Hematopoietic multipotent progenitor cell treated with erythropoietin and hydrocortisone succinate and interleukin-3 and kit ligand, for 17 days (in vitro differentiated cells): ENCODE measurements around the gene LRRC45.
"Not testable (repeated sequence)": the region's sequence is repeated elsewhere in the genome, so short reads cannot be mapped to it uniquely, and the experiment has no call there.

ENCODE experiments used
- DNase-seq: peaks from one replicate; pipeline ENCODE4 v3.0.0-alpha.2; 2015; ENCODE audit warnings: low spot score

Gene LRRC45

GRCh38 chr17:82022981-82023446 lies at the start of gene LRRC45:
TSS of gene LRRC45 (plus strand) at chr17:82023305. CDS start at chr17:82023644, 339 bp downstream.
- peak; percentile 96 for DNase-seq

DNA sequence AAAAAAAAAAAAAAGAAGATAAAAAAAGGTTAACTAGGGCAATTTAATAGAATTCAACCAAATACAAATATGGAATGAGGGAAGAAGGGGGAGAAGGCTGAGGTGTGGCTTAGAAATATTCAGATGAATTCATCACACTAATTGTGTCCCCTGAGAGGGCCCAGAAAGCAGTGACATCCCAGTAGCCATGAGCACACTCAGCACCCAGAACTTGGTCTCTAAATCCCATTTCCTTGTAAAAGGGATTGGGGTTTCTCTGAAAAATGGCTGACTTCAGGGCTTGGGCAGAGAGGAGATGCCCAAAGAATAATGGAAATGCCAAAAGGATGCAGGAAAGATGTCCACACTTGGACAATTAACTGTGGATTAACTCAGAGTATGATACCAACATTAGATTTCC lies 49.7 kb upstream of the LRRC45 start:
- DNase-seq, result no peak

DNA sequence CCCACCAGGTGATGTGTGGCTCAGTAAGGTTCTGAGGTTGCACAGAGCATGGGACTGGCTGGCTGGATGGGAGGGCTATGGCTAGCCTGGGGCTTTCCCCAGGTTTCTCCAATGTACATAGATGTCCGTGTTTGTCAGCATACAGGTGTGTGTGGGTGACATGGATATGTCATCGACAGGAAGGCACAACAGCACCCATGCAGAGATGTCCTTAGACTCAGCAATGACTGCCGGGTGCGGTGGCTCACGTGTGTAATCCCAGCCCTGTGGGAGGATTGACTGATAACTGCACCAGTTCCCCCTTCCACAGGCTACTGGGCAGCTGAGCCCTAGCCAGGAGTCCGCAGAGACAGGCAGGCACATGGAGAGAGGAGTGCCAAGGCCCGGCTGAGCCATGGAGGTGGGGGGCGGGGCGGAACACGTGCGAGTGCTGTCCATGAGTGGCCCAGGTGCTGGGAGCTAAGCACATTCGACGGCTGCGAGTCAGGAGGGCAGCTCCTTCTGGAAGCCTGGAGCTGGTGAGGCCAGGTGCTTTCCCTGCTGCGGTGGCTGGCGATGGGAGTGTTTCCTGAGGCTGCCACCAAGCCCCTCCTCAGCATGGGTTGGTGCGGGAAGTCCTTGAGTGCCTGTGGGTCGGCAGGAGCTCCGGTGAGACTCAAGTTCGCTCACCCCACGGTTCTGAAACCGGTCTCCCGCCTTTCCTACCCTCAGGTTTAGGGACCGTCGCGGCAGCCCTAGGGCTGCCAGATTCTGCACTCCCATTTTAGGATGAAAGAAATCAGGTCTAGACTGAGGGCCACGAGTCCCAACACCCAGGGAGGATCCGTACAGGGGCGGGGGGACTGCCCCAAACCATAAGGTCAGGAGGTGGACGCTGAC lies 46.5 kb upstream of the LRRC45 start:
- peak; percentile 9 for DNase-seq

GRCh38 chr17:81977211-81977808 lies 45.8 kb upstream of the LRRC45 start, which contains the start of gene ASPSCR1:
TSS of gene ASPSCR1 (plus strand) at chr17:81977629. CDS start at chr17:81977647, 18 bp downstream.
- DNase-seq, result peak; percentile 94

- no peak for DNase-seq
These were observed 44.4 kb upstream of the LRRC45 start for GRCh38 chr17:81978524-81979298.

DNA sequence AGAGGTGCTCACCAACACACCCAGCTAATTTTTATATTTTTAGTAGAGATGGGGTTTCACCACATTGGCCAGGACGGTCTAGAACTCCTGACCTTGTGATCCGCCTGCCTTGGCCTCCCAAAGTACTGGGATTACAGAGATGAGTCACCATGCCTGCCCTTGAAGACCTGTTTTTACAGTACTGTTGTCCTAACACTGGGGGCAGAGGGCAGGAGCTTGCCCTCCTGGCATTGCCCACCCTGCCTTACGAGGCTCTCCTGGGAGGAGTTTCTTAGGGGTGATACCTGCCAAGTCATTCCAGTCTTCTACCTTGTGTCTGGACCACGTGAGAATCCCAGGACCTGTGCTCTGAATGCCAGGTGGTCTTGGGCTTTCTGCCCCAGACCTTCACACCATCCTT lies 43.0 kb upstream of the LRRC45 start:
- DNase-seq, result no peak

DNA sequence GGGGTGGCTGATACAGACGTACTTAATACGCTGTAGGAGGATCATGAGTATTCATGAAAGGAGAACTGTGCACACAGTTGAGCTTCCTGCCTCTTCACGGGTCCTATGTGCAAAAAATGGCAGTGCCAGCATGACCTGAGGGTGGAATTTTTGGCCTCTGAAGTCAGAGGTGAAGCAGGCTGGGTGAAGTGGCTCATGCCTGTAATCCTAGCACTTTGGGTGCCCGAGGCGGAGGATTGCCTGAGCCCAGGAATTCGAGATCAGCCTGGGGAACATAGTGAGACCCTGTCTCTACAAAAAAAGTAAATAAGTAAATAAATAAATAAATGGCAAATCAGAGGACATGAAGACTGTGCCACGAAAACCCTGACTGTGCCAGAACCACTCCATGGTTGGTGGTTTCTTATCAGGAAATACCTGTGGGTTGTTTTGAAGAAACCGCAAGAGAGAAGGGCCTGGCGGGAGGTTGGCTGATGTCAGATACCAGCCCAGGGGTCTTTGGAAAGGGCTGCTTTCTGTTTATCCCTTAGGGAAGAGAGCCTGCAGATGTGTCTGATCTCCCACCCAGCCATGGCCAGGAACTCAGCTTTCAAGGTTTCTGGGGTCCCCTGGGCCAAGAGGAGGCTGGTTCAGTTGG lies 42.3 kb upstream of the LRRC45 start:
- DNase-seq, result no peak

DNA sequence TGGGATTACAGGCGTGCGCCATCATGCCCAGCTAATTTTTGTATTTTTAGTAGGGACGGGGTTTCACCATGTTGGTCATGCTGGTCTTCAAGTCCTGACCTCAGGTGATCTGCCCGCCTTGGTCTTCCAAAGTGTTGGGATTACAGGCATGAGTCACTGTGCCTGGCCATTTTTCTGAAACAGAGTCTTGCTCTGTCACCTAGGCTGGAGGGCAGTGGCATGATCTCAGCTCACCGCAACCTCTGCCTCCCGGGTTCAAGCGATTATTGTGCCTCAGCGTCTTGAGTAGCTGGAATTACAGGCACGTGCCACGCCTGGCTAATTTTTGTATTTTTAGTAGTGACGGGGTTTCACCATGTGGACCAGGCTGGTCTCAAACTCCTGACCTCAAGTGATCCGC lies 41.6 kb upstream of the LRRC45 start:
- DNase-seq, result not testable (repeated sequence)

- no peak for DNase-seq
These were observed 40.0 kb upstream of the LRRC45 start for GRCh38 chr17:81983011-81983638.

GRCh38 chr17:81983639-81984373 lies 39.3 kb upstream of the LRRC45 start:
- DNase-seq, result no peak

- no peak for DNase-seq
These were observed 38.2 kb upstream of the LRRC45 start for GRCh38 chr17:81984773-81985410.

DNA sequence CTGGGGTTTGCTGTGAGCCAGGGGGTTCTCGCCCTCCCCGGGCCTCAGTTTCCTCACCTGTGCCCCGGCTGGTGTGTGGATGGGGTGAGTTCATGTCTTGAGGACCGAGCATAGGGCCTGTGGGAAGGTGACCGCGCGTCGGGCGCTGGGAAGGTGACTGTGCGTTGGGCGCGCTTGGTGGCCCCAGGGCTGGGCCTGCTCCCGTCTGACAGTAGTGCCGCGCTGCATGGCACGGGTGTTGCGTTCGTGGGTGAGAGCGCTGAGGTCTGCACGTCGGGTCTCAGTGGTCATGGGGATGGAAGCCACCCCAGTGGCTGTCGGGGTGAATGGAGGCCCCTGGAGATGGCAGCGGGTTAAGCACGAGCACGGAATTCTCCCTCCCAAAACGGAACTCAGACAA lies 36.5 kb upstream of the LRRC45 start:
- no peak for DNase-seq

- no peak for DNase-seq
These were observed 35.8 kb upstream of the LRRC45 start for GRCh38 chr17:81987161-81987770.

DNA sequence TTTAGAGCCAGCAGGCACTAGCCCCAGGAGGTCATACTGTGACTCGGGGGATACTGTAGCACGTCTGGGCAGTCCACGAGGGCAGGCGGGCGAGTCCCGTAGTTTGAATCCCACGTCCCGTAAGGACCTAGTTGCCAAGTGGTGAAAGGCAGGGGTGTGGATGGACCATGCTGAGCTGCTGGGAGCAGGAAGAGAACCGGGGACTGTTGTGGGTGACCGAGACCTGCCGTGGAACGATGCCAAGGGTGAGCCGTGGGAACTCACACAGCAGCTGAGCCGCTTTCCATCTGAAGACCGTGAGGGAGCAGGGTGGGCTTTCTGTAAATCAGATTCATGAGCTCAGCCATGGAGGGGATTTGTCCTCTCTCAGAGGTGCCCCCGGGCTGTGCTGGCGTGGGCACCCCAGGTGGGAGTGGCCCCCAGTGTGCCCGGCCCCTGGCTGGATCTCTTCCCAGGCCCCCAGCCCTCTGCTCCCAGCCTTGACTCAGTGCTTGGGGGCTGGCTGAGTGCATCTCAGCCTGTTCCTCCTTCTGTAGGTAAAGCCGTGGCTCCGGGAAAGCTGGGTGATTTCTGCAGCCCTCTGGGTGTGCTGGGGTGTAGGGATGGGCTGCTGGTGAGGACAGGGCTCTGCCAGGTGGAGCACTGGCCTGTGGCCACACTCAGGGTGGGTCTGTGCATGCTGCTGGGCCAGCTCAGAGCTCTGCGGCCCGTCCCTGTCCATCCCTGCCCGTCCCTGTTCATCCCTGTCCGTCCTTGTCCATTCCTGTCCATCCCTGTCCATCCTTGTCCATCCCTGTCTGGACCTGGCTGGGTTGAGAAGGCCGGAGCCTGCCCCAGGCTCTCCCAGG lies 32.0 kb upstream of the LRRC45 start:
- no peak for DNase-seq

DNA sequence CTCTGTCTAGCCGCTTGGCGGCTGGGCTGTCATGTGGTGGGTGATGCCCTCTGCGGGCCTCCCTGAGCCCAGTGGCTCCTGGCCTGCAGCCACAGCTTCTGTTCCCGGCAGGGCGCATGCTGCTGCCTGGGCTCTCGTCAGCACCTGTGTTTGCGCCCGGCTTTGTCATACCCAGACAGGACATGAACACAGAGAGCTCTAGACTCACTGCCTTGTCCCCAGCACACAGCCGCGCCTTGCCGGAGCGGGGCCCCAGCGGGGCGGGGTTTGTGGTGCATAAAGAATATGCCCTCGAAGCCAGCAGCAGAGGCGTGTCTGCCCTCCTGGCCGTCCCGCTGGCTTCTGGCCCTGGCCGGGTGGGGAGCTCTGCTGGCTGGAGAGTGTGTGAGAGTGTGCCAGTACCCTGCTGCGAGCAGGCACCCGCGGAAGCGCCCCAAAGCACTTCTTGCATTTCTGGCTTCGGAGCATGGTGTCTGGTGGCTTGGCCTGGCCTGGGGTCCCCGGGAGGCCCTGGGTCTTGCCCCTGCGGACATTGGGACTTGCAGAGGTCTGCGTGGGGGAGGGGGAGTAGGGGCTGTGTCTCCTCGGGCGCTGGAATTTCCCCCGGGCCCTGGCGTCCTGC lies 31.3 kb upstream of the LRRC45 start:
- DNase-seq, result no peak

GRCh38 chr17:81992306-81993102 lies 30.6 kb upstream of the LRRC45 start:
- DNase-seq, result no peak

GRCh38 chr17:81993729-81994592 lies 29.1 kb upstream of the LRRC45 start:
- DNase-seq, result no peak
